ENCODE measurements around the gene GINS1. TPM values are rescaled to one million over a fixed set of nuclear protein-coding genes. Genes with fewer than 3 reads are reported as not detected.

Gene GINS1
- total RNA-seq, 1 experiment from 2014 or later = 74.3 TPM

DNA sequence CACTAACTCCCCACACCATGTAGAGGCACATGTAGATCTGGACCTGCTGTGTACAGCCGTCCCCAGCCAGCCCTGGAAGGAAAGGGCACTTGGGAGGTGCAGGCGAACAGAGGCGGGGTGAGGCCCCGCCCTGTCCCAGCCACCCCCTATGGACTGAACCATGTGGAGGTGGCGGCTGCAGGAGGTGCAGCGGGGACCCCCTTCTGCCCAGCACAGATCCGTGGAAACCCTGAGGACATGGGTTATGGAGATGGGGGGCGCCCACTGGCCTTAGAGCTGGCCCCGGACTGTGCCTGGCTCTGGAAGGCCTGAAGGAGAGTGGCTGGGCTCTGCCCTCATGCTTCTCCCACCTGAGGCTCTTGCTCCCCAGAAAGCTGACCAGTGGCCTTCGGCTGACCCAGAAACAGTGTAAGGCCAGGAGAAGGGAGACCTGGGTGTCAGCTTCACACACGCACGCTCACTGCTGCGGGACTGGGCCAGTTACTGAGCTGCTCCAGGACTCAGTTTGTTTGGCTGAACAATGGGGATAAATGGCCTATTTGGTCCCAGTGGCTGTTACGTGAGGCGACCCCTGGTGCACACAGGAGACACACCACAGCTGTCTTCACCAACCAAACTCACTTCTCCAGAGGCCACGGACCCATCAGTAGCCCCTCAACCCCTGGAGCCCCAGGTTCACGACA lies 87.2 kb downstream of the GINS1 start:
- Mint-ChIP-seq H3K4me1 (peaks cover 17 to 21% of the 10 kb centered on the region in 2 experiments), H3K36me3 (ENCODE audit: insufficient read depth in 1 of 3, low read depth in 3 of 3) (peaks cover 32 to 52% (median 43%) of the 10 kb centered on the region in 3 experiments), H3K9me3 (no peaks in the 10 kb centered on the region), H3K27me3 (ENCODE audit: low read depth) (no peaks in the 10 kb centered on the region; the same call in 1 of the 2 replicates), H3K27ac (peak overlapping the region; percentile 1 to 94 (median 59); a peak in 3 of 7 replicates), H3K4me3 (no peak overlapping the region)
- no peak for DNase-seq
- Histone ChIP-seq H2BK15ac (ENCODE audit: low read depth, low read length) (no peak overlapping the region), H3K79me2 (ENCODE audit: insufficient read depth, low read length) (no peaks in the 10 kb centered on the region), H3K4me2 (ENCODE audit: insufficient read depth, insufficient read length, low read length) (no peak overlapping the region), H3K27ac (ENCODE audit: insufficient read length, low read depth, low read length) (no peak overlapping the region), H3K23ac (ENCODE audit: insufficient read length, low read depth, low read length) (no peak overlapping the region), H3K27me3 (ENCODE audit: insufficient read depth, low read length) (no peaks in the 10 kb centered on the region), H3K9ac (ENCODE audit: extremely low read depth, insufficient read length, low read length) (no peak overlapping the region), H3T11ph (ENCODE audit: low read length) (no peak overlapping the region), H3K23me2 (ENCODE audit: insufficient read length, low read depth, low read length, poor library complexity, severe bottlenecking) (no peaks in the 10 kb centered on the region), H2BK120ac (ENCODE audit: low read depth, low read length, poor library complexity, severe bottlenecking) (no peak overlapping the region), H4K20me1 (ENCODE audit: control insufficient read depth, insufficient read depth, insufficient read length) (no peaks in the 10 kb centered on the region), H4K5ac (ENCODE audit: insufficient read length, low read depth, low read length) (no peak overlapping the region), H2AFZ (ENCODE audit: low read length) (no peak overlapping the region), H3K9me3 (ENCODE audit: control insufficient read depth, low read depth, low read length) (no peaks in the 10 kb centered on the region), H3K14ac (ENCODE audit: insufficient read depth, low read length) (no peak overlapping the region), H3K79me1 (ENCODE audit: insufficient read depth, low read depth, low read length, poor library complexity, severe bottlenecking) (no peaks in the 10 kb centered on the region), H3K4ac (ENCODE audit: low read depth, low read length) (no peak overlapping the region), H2AK5ac (ENCODE audit: insufficient read length, low read length) (no peak overlapping the region), H3K18ac (ENCODE audit: insufficient read length, low read depth, low read length) (no peak overlapping the region), H4K91ac (ENCODE audit: insufficient read length, low read depth, low read length) (no peak overlapping the region), H3K56ac (ENCODE audit: insufficient read length, low read depth, low read length) (no peak overlapping the region), H2BK12ac (ENCODE audit: insufficient read length, low read depth, low read length) (no peak overlapping the region), H3K4me1 (ENCODE audit: insufficient read depth, low read length) (no peaks in the 10 kb centered on the region; the same call in 1 of the 2 replicates), H2BK20ac (ENCODE audit: low read depth, low read length, poor library complexity, severe bottlenecking) (no peak overlapping the region), H4K8ac (replicated peaks; ENCODE audit: insufficient read length, low read depth, low read length) (no peak overlapping the region), H2BK5ac (ENCODE audit: insufficient read length, low read length) (no peak overlapping the region)
- TF ChIP-seq, protein P1, sequence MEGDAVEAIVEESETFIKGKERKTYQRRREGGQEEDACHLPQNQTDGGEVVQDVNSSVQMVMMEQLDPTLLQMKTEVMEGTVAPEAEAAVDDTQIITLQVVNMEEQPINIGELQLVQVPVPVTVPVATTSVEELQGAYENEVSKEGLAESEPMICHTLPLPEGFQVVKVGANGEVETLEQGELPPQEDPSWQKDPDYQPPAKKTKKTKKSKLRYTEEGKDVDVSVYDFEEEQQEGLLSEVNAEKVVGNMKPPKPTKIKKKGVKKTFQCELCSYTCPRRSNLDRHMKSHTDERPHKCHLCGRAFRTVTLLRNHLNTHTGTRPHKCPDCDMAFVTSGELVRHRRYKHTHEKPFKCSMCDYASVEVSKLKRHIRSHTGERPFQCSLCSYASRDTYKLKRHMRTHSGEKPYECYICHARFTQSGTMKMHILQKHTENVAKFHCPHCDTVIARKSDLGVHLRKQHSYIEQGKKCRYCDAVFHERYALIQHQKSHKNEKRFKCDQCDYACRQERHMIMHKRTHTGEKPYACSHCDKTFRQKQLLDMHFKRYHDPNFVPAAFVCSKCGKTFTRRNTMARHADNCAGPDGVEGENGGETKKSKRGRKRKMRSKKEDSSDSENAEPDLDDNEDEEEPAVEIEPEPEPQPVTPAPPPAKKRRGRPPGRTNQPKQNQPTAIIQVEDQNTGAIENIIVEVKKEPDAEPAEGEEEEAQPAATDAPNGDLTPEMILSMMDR (conservative IDR thresholded peaks at IDR 0.05) = no peak
- no CpG with 5 or more reads among the region's 17 CpGs for WGBS (ENCODE audit: extremely low coverage, insufficient read length, low lambda C conversion rate)
